Thyroid gland (tissue), 4 donors: ENCODE data around the gene MAML1.

Experiments
- POLR2A ChIP-seq, 2 donors: fragments of 450-650 bp; IDR thresholded peaks; one replicate each; pipeline ENCODE4 v1.6.1; 2017; ENCODE audit warnings: antibody characterized with exemption in 2 of 2, mild to moderate bottlenecking in 2 of 2, moderate library complexity in 1 of 2
- TF ChIP-seq, protein P1 (sequence below), 6 experiments: fragments of 200-600 bp in 3 of 6; fragments of 450-650 bp in 3 of 6; sonication (generic) in 3 of 6; IDR thresholded peaks; one replicate each; pipeline ENCODE4 v1.5.1; 2016 to 2019; ENCODE audit warnings: antibody characterized with exemption in 6 of 6, mild to moderate bottlenecking in 2 of 6, inconsistent platforms in 1 of 6, moderate library complexity in 1 of 6

DNA sequence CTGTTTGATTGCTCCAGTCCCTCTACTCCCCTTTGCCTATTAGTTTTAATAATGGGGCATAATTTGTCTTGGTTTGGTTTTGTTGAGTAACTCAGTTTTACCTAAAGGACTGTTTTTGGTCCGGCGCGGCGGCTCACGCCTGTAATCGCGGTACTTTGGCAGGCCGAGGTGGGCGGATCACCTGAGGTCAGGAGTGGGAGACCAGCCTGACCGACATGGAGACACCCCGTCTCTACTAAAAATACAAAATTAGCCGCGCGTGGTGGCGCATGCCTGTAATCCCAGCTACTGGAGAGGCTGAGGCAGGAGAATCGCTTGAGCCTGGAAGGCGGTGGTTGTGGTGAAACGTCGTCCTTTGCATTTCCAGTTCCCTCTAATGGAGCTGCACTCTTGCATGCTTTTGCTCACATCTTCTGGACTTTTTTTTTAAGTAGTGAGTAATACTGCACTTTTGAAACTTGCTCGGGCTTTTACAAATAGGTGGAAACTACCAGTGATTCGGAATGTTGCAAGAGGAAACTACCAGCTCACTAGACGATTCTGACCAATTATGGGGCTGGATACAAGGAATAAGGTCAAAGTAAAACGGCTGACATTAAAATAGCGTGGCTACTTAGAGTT is 721 bp upstream of the MAML1 start:
- TF ChIP-seq, protein P1, sequence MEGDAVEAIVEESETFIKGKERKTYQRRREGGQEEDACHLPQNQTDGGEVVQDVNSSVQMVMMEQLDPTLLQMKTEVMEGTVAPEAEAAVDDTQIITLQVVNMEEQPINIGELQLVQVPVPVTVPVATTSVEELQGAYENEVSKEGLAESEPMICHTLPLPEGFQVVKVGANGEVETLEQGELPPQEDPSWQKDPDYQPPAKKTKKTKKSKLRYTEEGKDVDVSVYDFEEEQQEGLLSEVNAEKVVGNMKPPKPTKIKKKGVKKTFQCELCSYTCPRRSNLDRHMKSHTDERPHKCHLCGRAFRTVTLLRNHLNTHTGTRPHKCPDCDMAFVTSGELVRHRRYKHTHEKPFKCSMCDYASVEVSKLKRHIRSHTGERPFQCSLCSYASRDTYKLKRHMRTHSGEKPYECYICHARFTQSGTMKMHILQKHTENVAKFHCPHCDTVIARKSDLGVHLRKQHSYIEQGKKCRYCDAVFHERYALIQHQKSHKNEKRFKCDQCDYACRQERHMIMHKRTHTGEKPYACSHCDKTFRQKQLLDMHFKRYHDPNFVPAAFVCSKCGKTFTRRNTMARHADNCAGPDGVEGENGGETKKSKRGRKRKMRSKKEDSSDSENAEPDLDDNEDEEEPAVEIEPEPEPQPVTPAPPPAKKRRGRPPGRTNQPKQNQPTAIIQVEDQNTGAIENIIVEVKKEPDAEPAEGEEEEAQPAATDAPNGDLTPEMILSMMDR (IDR thresholded peaks at IDR 0.05) = no peak
- TF ChIP-seq POLR2A (IDR thresholded peaks at IDR 0.05) = no peak
